Suppressor macrophage (primary cell): Measurements from ENCODE around the gene PRB3.

Source experiments
- DNase-seq, 4 experiments: peaks; one replicate each; pipeline ENCODE4 v3.0.0-alpha.2; 2020 to 2022
- total RNA-seq, 17 experiments: gene quantifications; one replicate each; lab custom pipeline; 2026; ENCODE audit warnings: mixed read lengths in 6 of 17, inconsistent platforms in 3 of 17; lab: John Stamatoyannopoulos, UW

Gene PRB3
- total RNA-seq: 0 to 0.33 (median 0) reads per million in 17 experiments

GRCh38 chr12:11269607-11270006 lies at the start of gene PRB3:
Gene PRB3, minus strand, starts transcription at chr12:11269707. Its CDS starts 38 bp downstream, at chr12:11269669.
- DNase-seq: no peak

- no peak for DNase-seq
Measured at GRCh38 chr12:11310336-11310735, 40.8 kb upstream of the PRB3 start, which contains the start of gene PRB4. Gene PRB4, minus strand, starts transcription at chr12:11310436. Its CDS starts 38 bp downstream, at chr12:11310398.

GRCh38 chr12:11307143-11307542 lies 37.6 kb upstream of the PRB3 start:
- no peak for DNase-seq

- DNase-seq: no peak
Measured at GRCh38 chr12:11273449-11273848, 3.9 kb upstream of the PRB3 start.

- DNase-seq: no peak
Measured at GRCh38 chr12:11264501-11264900, 5.0 kb downstream of the PRB3 start.

GRCh38 chr12:11246489-11246888 lies 23.0 kb downstream of the PRB3 start:
- DNase-seq: no peak

GRCh38 chr12:11242656-11243055 lies 26.9 kb downstream of the PRB3 start:
- DNase-seq: no peak

GRCh38 chr12:11240348-11240930 lies 29.1 kb downstream of the PRB3 start:
- DNase-seq: no peak

- DNase-seq: no peak
Measured at GRCh38 chr12:11238275-11238674, 31.2 kb downstream of the PRB3 start.

- DNase-seq: no peak
Measured at GRCh38 chr12:11233532-11233931, 36.0 kb downstream of the PRB3 start.

GRCh38 chr12:11228296-11228879 lies 41.1 kb downstream of the PRB3 start:
- peak; percentile 64 to 71 (median 66) for DNase-seq

GRCh38 chr12:11227373-11227772 lies 42.1 kb downstream of the PRB3 start:
- no peak for DNase-seq
